OCI-LY1 (cell line): ENCODE measurements around the gene PRR9.

Source experiments
- EZH2 ChIP-seq: fragments of 200-600 bp; sonication (generic), shearing (Covaris generic); IDR thresholded peaks from 2 replicates; pipeline ENCODE4 v1.8.0; 2017; ENCODE audit warnings: borderline replicate concordance, mixed run types, mild to moderate bottlenecking, antibody characterized with exemption, low read length, moderate library complexity, mixed read lengths
- TF ChIP-seq, protein P1 (sequence below): fragments of 200-600 bp; sonication (generic), shearing (Covaris generic); IDR thresholded peaks from 2 replicates; pipeline ENCODE4 v1.5.1; 2017; ENCODE audit warnings: mild to moderate bottlenecking, antibody characterized with exemption, low read length, moderate library complexity, mixed read lengths

DNA sequence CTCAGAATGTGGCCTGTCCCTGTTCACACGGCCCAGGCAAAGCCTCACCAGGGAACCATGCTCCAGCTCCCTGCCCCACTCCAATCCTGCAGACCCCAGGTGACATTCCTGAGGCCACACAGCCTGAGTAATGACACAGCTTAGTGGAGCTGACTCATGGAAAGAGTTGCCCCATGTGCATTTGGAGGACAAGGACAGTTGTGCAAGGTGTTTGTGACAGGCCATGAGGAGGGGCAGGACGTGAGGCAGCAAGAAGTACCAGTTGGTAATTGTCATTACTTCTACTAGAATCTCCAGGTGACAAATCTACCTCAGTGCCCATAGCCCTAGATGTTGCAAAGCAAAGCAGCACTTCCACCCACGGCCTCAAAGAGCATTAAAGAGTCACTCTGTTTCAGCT, 15.2 kb downstream of the PRR9 start:
- TF ChIP-seq, protein P1, sequence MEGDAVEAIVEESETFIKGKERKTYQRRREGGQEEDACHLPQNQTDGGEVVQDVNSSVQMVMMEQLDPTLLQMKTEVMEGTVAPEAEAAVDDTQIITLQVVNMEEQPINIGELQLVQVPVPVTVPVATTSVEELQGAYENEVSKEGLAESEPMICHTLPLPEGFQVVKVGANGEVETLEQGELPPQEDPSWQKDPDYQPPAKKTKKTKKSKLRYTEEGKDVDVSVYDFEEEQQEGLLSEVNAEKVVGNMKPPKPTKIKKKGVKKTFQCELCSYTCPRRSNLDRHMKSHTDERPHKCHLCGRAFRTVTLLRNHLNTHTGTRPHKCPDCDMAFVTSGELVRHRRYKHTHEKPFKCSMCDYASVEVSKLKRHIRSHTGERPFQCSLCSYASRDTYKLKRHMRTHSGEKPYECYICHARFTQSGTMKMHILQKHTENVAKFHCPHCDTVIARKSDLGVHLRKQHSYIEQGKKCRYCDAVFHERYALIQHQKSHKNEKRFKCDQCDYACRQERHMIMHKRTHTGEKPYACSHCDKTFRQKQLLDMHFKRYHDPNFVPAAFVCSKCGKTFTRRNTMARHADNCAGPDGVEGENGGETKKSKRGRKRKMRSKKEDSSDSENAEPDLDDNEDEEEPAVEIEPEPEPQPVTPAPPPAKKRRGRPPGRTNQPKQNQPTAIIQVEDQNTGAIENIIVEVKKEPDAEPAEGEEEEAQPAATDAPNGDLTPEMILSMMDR, result no peak
- no peak for TF ChIP-seq EZH2
